Left hindlimb (tissue), 1 donor: ENCODE data around the gene CCDC167.

ENCODE experiments used
- DNase-seq: peaks from one replicate; pipeline ENCODE4 v3.0.0-alpha.2; 2018

Gene CCDC167

DNA sequence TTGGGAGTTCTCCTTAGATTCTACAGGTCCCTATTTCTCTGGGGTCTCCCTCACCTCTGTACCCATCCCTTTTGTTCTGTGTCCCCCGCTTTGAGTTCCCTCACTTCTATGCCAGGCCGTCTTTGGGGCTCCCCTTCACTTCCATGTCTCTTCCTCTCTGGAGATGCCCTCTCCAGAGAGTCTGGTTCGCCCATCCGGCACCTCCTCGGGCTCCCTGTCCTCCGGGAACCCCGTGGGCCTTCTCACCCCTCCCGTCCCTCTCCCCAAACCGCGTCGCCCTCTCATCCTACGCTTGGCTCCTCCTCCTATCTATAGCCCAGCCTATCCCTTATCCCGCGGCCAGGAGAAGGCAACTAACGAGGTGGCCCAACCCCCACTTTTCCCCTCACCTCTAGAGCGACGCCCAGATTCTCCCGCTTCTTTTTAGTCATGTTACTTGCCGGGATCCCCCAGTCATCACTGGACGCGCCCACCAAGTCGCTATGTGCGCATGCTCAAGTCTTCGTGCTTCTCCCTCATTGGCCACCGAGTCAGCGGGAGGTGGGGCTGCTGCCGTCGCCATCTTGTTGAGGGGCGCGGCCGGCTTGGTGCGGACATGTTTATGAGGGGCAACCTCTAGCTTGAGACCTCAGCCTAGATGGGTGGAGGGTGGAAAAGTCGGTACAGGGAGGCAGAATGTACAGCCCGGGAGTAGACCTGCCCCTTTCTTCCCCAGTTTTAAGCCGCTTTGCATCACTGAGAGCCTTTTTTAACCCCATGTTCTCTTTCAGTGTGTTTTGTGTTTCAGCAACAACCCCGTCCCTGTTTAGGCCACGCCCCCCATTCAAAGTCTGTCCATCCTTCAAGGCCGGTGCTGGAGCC lies at the start of gene CCDC167:
CCDC167 (minus strand) TSS at position 461 of the 861 bp plus-strand sequence; CDS start at position 431, 30 bp downstream.
- peak; percentile 97 for DNase-seq

DNA sequence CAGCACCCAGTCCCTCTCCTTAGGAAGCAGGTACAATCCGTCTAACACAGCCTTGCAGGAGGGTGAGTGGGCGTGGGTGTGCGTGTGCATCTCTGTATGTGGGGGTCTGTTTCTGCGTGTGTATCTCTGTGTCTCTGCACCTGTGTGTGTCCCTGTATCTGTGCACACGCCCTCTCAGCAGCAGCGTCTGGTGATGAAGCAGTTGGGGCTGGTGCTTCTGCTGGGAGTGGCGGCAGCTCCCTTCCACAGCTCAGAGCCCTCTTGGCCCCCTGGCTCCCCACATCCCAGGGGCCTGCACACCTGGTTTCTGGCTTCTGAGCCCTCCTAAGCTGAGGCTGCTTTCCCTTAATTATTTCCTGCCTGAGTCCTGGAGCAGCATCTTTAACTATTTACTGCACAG lies 49.5 kb upstream of the CCDC167 start:
- DNase-seq = no peak

DNA sequence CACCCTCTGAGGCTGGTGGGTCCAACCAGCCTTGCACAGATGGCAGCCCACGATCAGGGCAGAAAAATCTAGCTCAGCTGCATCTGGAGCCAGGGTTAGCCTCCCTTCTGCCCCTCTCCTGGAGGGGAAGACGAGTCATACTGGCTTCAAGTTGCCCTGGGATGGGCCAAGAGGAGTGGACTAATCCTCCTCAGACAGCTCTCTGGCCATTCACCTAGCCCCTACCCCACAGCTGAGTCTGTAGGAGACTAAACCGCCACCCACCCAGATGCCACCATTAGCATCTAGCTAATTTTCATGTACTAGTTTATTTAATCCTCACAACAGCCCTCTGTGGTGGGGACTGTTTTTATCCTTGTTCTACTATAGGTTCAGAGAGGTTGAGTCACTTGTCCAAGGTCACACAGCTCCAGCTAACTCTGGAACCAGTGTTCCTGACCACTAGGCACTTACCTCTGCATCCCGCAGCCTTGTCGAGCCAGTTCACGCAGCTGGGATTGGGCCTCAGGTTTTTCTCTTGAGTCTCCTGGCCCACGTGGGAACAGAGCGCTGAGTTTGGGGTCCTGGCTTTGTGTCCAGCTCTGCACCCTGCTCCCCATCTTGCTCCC lies 48.5 kb upstream of the CCDC167 start:
- no peak for DNase-seq

DNA sequence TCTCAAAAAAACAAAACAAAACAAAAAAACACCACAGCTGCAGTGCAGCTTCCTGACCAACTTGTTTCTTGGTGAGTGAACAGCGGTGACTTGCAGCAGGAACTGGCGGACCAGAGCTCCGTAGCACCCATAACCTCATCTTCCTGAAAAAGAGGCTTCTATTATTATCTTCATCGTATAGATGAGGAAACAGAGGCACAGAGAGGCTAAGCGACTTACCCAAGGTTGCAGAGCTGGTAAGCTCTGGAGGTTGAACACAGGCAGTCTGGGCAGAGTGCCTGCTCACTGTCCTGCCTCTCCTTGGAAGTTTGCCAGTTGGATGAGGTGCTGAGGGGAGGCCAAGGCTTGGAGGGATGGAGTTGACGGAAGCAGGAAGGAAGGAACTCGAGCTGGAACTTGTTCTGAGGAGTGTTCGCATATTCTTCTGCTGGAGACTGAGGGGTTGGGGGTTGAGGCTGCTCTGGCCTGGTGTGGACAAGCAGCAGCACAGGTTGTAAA lies 47.9 kb upstream of the CCDC167 start:
- DNase-seq = peak; percentile 62

DNA sequence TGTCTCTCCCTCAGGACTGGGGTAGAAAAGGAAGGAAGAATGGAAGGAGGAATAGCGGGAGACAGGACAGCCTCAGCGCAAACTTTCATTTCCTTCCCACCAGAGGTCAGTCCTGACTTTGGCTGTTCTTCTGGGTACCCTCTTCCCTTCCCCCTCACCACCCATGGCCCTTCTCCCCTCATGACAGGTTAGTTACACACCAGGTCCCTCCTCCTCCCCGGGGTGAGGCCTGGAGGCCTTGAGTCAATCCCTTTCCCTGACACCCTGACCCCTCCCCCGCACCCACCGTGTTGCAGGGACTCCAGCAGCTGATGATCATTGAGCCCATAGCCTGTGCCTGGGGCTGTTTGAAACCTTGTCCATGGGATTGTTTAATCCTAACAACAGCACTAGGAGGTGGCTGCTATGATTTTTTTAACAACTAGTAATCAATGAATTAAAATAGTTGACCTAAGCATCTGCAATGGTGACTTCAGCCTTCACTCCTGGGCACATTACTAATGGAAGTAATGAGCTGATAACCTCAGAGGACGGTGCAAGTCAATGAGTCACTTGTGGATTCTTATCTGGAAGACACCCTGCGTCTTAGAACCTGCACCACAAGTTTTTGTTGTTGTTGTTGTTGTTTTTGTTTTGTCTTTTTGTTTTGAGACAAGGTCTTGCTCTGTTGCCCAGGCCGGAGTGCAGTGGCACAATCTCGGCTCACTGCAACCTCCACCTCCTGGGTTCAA lies 46.6 kb upstream of the CCDC167 start:
- no peak for DNase-seq

DNA sequence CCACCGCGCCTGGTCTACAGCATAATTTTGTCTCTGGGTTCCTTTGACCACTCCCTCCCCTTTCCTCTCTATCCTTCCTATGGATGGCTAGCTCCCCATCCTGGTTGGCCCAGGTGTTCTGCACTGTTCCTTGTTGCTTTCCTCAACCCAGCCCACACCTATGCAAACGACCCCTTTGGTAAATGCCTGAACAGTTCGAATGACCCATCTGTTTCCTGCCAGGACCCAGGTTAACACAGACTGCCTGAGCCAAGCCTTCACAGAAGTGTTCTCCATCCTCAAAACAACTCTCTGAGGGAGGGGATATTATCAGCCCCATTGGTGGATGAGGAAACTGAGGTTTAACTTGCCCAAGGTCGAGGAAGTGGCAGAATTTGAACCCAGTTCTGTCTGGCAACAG lies 44.8 kb upstream of the CCDC167 start:
- no peak for DNase-seq

DNA sequence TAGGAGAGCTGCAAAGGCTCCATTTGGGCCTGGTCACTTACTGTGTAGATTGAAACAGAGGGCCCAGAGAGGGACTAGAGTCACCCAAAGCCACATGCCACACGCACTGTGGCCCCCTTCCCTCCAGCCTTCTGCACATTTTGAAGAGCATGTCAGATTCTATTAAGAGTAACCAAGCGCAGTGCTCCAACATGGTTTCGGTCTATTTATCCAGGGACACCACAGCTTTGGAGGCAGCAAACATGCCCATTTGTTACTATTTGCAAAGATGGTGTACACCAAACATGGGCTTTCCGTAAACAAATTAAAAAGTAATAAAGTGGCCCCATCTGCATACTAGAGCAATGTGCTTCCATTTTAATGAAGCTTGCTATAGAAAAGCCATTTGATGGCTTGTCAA lies 43.7 kb upstream of the CCDC167 start:
- no peak for DNase-seq

DNA sequence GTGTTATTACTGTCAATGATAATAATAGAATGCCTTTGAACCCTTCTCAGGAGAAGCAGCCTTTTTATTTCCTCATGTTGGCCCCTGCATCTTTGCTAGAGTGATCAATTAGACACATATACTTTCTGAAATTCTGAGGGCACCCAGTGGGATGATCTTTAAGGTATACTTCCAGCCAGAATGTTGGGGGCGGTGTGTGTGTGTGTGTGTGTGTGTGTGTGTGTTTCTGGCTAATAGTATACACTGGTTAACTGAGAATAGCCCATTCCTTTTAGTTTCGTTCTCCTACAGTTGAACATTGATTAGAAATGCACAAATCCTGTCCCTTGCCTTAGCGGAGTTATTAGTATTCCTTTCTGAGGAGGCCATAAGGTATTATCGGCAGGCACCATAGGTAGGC lies 41.7 kb upstream of the CCDC167 start:
- no peak for DNase-seq

DNA sequence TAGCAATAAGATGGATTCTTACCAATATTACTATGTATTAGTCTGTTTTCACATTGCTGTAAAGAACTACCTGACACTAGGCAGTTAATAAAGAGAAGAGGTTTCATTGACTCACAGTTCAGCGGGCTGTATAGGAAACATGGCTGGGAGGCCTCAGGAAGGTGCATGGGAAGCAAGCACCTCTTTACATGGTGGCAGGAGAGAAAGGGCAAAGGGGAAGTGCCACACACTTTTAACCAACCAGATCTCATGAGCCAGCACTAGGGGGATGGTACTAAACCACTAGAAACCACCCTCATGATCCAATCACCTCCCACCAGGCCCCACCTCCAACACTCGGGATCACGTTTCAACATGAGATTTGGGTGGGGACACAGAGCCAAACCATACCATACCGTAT lies 40.7 kb upstream of the CCDC167 start:
- DNase-seq = no peak

DNA sequence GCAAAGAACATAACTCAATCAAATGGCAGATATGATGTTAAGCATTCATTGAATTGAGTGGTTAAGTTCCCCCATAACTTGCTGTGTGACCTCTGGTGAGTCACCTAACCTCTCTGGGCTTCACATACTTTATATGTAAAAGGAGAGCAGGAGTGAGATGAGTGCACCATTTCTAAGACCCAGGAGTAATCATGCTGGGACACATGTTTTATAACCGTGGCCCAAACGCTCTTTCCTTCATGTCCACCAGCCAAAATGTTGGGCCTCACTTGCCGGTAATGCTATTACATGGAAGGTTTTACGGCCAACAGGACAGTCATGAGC lies 40.3 kb upstream of the CCDC167 start:
- DNase-seq = no peak

DNA sequence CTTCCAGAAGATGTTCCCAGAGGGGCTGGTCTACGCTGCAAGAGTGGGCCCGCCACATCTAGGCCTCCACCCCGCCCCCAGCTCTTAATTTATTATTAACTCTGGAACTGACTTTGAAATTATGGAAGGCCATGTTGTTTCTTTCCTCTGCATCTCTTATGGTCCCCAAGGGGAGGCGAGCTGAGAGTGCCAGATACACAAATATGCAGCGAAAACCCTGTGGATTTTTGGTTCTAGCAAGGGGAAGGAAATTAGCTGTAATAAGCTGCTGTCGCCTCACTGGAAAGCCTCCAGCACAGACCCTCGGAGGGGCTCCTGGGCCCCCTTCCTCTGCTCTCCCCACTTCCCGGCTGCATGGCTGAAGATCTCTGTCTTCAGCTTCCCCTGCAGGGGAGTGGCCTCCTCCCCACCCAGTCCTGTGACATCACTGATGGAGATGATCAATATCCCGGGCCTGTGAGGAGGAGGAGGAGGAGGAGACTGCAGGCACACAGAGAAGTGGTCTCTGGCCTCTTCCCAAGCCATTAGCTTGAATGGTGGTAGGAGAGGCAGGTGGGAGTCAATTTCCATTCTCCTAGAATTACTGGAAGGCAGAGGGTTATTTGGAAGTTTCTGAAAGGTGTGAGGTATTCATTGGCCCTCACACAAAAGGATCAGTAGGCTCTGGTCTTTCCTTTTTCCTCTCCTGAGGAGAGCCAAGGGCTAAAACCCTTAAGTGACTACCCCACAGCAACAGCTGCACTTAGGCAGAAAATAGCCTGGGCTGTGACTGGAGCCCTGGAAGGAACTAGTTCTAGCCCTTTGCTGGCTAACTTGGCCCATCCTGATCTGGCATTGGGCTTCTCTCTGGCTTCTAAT lies 39.7 kb upstream of the CCDC167 start:
- no peak for DNase-seq

DNA sequence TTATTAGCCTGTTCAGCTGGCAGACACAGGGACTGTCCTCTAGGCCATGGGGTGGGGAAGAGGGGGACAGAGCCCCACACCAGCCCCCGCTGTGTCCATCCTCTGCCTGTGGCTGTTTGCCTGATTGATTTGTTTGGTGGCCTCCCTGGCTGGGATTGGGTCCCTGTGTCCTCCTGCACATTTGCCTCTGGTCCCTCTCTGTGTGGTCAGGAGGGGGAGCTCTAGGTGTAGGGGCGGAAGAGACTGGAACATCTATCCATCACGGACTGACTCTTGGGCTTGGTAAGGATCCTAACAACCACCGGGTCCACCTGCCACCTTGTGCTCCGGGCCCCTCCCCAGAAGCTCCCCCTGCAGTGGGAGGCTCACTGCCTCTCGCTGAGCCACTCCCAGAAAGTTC lies 38.4 kb upstream of the CCDC167 start:
- DNase-seq = no peak

DNA sequence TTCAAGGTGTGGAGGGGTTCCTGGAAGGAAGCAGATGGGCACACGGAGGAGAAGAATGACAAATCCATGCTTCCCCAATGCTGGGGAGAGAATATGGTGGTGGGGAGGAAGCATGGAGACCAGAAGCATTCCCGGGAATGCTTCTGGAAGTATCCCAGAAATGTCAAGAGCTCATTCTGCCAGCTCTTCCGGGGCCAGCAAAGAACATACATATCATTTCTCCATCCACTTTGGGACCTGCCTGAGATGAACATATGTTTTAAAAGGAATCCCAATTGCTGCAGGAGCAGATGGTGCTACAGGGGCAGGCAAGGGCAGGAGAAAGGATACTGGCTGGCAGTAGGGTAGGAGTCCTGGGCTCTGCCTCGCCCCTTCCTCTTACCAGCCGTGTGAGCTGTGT lies 37.9 kb upstream of the CCDC167 start:
- DNase-seq = no peak

DNA sequence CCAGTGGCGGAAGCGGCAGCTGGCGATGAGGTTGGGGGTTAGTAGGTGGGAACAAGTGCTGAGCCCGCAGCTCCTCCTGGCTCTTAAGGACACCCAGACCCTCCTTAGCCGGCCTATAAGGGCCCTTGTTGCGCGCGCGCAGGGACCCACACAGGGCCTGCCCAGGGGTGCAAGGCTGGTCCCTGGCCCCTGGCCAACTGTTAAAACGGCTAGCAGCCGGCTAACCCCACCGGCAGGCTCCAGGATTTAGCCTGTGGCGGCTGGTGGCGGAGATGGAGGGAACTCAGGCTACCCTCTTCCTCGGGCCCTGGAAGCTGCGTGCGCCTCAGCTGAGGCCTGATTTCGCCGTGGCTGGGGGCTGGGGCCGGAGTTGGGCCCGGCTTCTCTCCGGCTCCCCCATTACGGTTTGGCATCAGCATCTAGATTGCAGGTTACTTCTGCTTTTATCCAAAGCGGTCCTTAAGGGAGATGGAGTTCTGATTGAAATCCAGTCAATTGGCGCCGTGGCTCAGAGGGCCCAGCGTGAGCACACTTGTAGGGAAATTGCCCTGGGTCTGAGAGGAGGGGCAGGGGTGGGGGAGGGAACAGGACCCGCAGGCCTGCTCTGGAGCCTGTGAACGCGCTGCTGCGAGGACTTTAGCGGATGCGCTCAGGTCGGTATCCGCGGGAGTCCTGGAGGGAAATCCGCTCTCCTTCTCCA lies 36.9 kb upstream of the CCDC167 start:
- no peak for DNase-seq

DNA sequence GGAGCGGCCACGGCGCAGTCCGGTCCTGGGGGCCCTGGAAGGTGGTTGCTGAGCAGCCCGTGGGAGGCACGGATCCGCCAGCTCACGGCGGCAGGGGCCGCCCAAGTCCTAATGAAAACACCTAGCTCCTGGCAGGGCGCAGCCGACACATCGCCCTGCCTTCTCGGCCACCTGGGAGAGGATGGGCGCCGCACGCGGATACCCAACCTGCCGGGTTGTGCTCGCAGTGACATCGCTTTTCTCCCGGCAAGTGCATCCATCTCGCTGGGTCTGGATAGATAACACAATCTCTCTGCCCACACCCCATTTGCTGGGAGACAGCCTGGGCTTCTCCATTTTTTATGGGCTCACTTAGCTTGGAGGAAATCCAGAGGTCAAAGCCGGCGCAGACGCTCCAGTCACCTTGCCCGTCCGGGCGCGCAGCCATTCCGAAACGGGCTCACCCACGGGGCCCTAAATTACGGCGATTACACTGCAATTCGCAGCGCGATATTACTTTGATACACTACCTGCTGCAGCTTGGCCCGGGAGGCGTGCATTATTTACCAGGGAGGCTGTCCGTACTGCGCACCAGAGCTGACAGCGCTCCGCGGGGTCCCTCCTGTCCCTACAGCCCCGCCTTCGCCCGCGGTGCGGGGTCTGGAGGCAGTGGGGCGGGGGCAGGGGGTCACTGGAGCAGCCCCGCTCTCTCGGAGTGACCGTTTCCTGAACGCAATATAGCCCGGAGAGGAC lies 36.2 kb upstream of the CCDC167 start:
- DNase-seq = no peak

DNA sequence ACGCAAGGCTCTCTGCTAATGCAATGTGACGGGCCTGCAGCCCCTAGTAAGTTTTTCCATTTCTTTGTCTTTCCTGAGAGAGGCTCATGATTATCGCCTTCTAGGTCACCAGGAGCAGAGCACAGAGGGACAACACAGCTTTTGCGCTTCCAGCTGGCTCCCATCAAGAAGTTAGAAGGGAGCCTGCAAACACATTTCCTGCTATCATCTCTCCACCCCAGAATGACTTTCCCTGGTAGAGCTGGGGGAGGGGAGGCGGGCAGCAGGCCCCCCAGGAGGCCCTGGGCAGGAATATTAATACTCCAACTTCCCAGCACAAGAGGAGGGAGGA lies 35.7 kb upstream of the CCDC167 start:
- no peak for DNase-seq

DNA sequence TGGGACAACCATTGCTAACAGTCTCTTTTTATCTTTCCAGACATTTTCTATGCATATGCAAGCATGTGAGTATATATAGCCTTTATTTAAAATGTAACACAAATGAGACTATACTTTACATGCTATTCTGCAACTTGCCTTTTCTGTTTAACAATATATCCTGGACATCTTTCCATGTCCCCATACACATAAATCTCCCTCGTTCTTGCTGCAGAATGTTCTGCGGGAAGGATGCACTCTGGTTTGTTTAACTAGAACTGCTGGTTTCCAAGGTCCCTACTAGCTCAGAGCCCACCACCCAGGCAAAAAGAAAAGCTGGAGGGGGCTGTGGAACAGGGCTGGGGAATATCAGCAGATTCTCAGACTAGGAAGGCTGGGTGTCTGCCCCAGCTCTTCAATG lies 35.2 kb upstream of the CCDC167 start:
- DNase-seq = no peak

DNA sequence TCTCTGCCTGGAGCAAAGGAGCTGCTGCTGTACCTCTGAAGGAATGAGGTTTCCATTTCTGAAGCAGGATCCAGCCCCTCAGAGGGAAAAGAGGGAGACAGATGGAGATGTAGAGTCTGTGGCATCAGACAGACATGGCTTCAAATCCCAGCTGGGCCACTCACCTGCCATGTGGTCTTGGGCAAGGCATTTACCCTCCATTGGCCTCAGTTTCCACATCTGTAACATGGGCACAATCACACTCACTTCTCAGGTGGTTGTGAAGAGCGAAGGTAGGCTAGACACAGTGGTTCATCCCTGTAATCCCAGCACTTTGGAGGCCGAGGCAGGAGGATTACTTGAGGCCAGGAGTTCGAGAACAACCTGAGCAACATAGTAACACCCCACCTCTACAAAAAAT lies 32.4 kb upstream of the CCDC167 start:
- no peak for DNase-seq

DNA sequence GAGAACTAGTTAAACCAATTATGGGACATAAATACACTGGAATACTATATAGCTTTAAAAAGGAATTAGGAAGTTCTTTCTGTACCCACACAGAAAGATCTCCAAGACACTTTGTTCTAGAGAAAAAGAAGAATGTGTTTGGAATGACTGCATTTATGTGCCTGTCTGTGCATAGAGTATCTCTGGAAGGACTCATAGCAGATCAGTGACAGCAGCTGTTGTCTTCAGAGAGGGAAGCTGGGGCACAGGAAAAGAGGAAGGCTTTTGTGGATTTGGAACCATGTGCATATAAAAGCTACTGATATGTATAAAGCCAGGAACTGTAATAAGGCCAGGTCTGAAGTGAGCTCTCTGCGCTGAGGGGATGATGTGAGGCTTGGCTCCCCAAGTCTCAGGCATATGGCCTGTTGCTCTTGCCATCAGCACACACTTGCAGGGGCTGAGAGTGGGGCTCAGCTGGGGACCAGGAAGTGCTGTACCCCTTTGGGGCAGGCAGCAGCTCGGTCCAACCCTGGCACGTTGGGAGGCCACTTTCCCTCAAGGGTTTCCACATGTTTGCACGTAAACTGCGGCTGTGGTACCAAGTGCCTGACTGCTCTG lies 31.8 kb upstream of the CCDC167 start:
- no peak for DNase-seq

DNA sequence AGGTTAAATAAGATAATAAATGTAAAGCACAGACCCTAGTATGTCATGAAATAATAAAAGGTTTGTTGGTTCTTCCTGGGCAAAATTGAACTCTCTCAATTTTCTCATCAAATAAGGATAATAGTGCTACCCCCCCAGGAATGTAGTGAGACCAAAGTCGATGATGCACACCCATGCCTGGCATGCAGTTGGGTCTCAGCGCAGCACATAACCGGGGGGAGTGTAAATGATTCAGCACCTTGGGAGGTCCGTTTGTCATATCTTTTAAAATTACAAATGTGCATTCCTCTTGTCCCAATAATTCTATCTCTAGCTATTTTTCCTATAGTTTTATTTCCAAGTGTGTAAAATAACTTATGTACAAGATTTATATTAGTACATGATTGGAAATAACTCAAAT lies 31.3 kb upstream of the CCDC167 start:
- DNase-seq = no peak

DNA sequence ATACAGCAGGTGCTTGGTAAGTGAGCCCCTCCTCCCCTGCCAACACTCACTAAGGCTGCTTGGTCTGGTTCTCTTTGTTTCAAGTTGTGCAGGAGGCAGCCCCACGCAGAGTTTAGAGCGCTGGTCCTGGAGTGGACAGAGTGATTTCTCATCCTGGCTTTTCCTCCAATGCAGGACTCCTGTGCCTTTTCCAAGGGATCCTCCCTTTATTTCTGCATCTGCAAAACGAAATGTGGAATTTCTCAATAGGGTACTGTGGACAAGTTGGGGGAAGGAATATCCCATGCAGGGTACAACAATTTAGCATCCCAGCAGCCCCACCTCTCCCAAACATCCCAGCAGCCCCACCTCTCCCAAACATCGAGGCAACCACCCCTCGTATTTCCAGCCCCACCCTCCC lies 30.6 kb upstream of the CCDC167 start:
- DNase-seq = no peak
